Measurements from ENCODE around the gene LYPD4. TPM values are rescaled to one million over a fixed set of nuclear protein-coding genes. Genes with fewer than 3 reads are reported as not detected.

LYPD4 gene
- total RNA-seq, 4 donors from 2014 or later: not detected

- TF ChIP-seq CTCF (IDR thresholded peaks at IDR 0.05; ENCODE audit: low read depth): no peak
Measured at GRCh38 chr19:41802770-41803169, 41.7 kb downstream of the LYPD4 start.

- no peak for TF ChIP-seq CTCF (IDR thresholded peaks at IDR 0.05; ENCODE audit: low read depth)
Measured at GRCh38 chr19:41801792-41802211, 42.7 kb downstream of the LYPD4 start.

GRCh38 chr19:41801031-41801430 lies 43.5 kb downstream of the LYPD4 start:
- TF ChIP-seq CTCF (IDR thresholded peaks at IDR 0.05; ENCODE audit: low read depth): no peak

- no peak for TF ChIP-seq CTCF (IDR thresholded peaks at IDR 0.05; ENCODE audit: low read depth)
Measured at GRCh38 chr19:41799444-41800000, 45.0 kb downstream of the LYPD4 start.

GRCh38 chr19:41796901-41797300 lies 47.6 kb downstream of the LYPD4 start:
- no peak for TF ChIP-seq CTCF (IDR thresholded peaks at IDR 0.05; ENCODE audit: low read depth)

GRCh38 chr19:41796362-41796761 lies 48.1 kb downstream of the LYPD4 start, which contains the start of gene CEACAM3:
TSS of gene CEACAM3 (plus strand) at chr19:41796587. CDS start at chr19:41796678, 91 bp downstream.
- no peak for TF ChIP-seq CTCF (IDR thresholded peaks at IDR 0.05; ENCODE audit: low read depth)

- no peak for TF ChIP-seq CTCF (IDR thresholded peaks at IDR 0.05; ENCODE audit: low read depth)
Measured at GRCh38 chr19:41795031-41795461, 49.4 kb downstream of the LYPD4 start.

All from subcutaneous adipose tissue (tissue), 4 donors.